Measurements from ENCODE around the gene CDR2. TPM values are rescaled to one million over a fixed set of nuclear protein-coding genes. Genes with fewer than 3 reads are reported as not detected.

Gene CDR2
- total and polyA plus RNA-seq, 7 donors = 14.6 to 32.3 (median 22.5) TPM

GRCh38 chr16:22317001-22317530, 57.4 kb downstream of the CDR2 start:
- no peak for TF ChIP-seq POLR2A (IDR thresholded peaks at IDR 0.05)
- no peak for TF ChIP-seq CTCF (IDR thresholded peaks at IDR 0.05)
- no peak for TF ChIP-seq POLR2AphosphoS5 (IDR thresholded peaks at IDR 0.05)
- no peak for TF ChIP-seq EP300 (IDR thresholded peaks at IDR 0.05)
- intact Hi-C loops (cut with DNase I) = no loop called here
- Histone ChIP-seq H3K36me3 (peaks cover 0 to 88% (median 44%) of the 10 kb centered on the region in 4 donors), H3K4me1 (peaks cover 0 to 6% (median 2%) of the 10 kb centered on the region in 4 donors), H3K27ac (no peak overlapping the region), H3K9me3 (no peaks in the 10 kb centered on the region), H3K4me3 (no peak overlapping the region), H3K27me3 (no peaks in the 10 kb centered on the region)
- no peak for DNase-seq
- WGBS, 2 donors = 91 to 93% methylated on average over 17 of the region's 17 CpGs

- H3K27me3 ChIP-seq = no peaks in the 10 kb centered on the region
- H3K4me1 ChIP-seq = peaks cover 0 to 2% (median under 1%) of the 10 kb centered on the region in 4 donors
- no peak overlapping the region for H3K27ac ChIP-seq
- WGBS, 2 donors = 90 to 91% methylated on average over 9 of the region's 9 CpGs
- TF ChIP-seq POLR2AphosphoS5 (IDR thresholded peaks at IDR 0.05) (no peak), POLR2A (IDR thresholded peaks at IDR 0.05) (no peak), EP300 (IDR thresholded peaks at IDR 0.05) (no peak), CTCF (IDR thresholded peaks at IDR 0.05) (no peak)
- DNase-seq = peak; percentile 63
- intact Hi-C loops (cut with DNase I) = no loop called here
- no peak overlapping the region for H3K4me3 ChIP-seq
- H3K36me3 ChIP-seq = peaks cover 4 to 92% (median 46%) of the 10 kb centered on the region in 4 donors
- H3K9me3 ChIP-seq = no peaks in the 10 kb centered on the region
Observed at GRCh38 chr16:22316411-22316811, 58.0 kb downstream of the CDR2 start.

GRCh38 chr16:22315979-22316378, 58.4 kb downstream of the CDR2 start:
- peaks cover 4 to 96% (median 46%) of the 10 kb centered on the region in 4 donors for H3K36me3 ChIP-seq
- 86 to 87% methylated on average over 1 of the region's 1 CpG for WGBS, 2 donors

GRCh38 chr16:22314661-22315626, 59.5 kb downstream of the CDR2 start:
- no peak for DNase-seq
- Histone ChIP-seq H3K27me3 (no peaks in the 10 kb centered on the region), H3K4me3 (no peak overlapping the region), H3K27ac (no peak overlapping the region), H3K9me3 (no peaks in the 10 kb centered on the region), H3K36me3 (peaks cover 6 to 100% (median 50%) of the 10 kb centered on the region in 4 donors), H3K4me1 (no peaks in the 10 kb centered on the region)
- intact Hi-C loops (cut with DNase I) = no loop called here
- TF ChIP-seq EP300 (IDR thresholded peaks at IDR 0.05) (no peak), POLR2A (IDR thresholded peaks at IDR 0.05) (no peak), CTCF (IDR thresholded peaks at IDR 0.05) (no peak), POLR2AphosphoS5 (IDR thresholded peaks at IDR 0.05) (no peak)
- 90 to 92% methylated on average over 37 of the region's 37 CpGs for WGBS, 2 donors

More at GRCh38 chr16:22315979-22316378, 58.4 kb downstream of the CDR2 start:
- Histone ChIP-seq H3K9me3 (no peaks in the 10 kb centered on the region), H3K27ac (no peak overlapping the region), H3K4me1 (no peaks in the 10 kb centered on the region), H3K4me3 (no peak overlapping the region), H3K27me3 (no peaks in the 10 kb centered on the region)
- intact Hi-C loops (cut with DNase I) = no loop called here
- no peak for DNase-seq
- TF ChIP-seq CTCF (IDR thresholded peaks at IDR 0.05) (no peak), EP300 (IDR thresholded peaks at IDR 0.05) (no peak), POLR2A (IDR thresholded peaks at IDR 0.05) (no peak), POLR2AphosphoS5 (IDR thresholded peaks at IDR 0.05) (no peak)
